Ovary (tissue), 3 donors: ENCODE data around the gene GLRA2.

Source experiments
- POLR2A ChIP-seq: fragments of 450-650 bp; IDR thresholded peaks from one replicate; pipeline ENCODE4 v1.6.1; 2017; ENCODE audit warnings: antibody characterized with exemption, mild to moderate bottlenecking, moderate library complexity
- TF ChIP-seq, protein P1 (sequence below), 3 donors: fragments of 450-650 bp in 2 of 3; fragments of 200-600 bp in 1 of 3; IDR thresholded peaks; one replicate each; pipeline versions ENCODE4 v1.5.1 to v1.8.0; 2016 to 2022; ENCODE audit warnings: antibody characterized with exemption in 3 of 3, mild to moderate bottlenecking in 1 of 3
- donor health status: DM: no; HTN: no; CAD: no.

DNA sequence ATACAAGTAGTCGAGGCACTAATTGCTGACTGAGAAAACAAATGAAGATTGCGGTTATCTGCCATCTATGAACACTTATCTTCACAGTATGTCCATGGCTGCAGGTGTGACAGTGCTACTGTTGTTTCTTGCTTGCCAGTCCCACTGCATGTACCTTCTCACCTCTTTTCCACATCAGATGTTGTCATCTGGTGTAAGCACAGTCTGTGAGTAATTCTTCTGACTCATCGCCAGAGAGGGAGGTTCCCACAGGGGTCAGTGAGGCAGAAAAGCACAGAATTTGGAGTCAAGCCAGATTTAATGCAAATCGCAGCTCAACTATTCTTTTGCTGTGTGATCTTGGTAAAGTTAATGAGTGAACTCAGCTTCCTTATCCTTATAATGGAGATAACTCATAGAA is 144.4 kb downstream of the GLRA2 start:
- TF ChIP-seq POLR2A: no peak
- TF ChIP-seq, protein P1, sequence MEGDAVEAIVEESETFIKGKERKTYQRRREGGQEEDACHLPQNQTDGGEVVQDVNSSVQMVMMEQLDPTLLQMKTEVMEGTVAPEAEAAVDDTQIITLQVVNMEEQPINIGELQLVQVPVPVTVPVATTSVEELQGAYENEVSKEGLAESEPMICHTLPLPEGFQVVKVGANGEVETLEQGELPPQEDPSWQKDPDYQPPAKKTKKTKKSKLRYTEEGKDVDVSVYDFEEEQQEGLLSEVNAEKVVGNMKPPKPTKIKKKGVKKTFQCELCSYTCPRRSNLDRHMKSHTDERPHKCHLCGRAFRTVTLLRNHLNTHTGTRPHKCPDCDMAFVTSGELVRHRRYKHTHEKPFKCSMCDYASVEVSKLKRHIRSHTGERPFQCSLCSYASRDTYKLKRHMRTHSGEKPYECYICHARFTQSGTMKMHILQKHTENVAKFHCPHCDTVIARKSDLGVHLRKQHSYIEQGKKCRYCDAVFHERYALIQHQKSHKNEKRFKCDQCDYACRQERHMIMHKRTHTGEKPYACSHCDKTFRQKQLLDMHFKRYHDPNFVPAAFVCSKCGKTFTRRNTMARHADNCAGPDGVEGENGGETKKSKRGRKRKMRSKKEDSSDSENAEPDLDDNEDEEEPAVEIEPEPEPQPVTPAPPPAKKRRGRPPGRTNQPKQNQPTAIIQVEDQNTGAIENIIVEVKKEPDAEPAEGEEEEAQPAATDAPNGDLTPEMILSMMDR (IDR thresholded peaks at IDR 0.05): no peak
